WERI-Rb-1 (cell line): ENCODE measurements around the gene DPEP3.

Source experiments
- DNase-seq: peaks from one replicate; pipeline ENCODE4 v3.0.0-alpha.2; 2020
- H3K27ac ChIP-seq: fragments of 250-450 bp; sonication (Bioruptor Pico); 2 replicates; pipeline ENCODE4 v1.5.1; 2020; ENCODE audit warnings: mild to moderate bottlenecking, moderate library complexity
- H3K27me3 ChIP-seq: fragments of 250-450 bp; sonication (Bioruptor Pico); 2 replicates; pipeline ENCODE4 v1.5.1; 2021; ENCODE audit warnings: mild to moderate bottlenecking, low read depth, moderate library complexity; ENCODE audit not compliant: insufficient read depth, severe bottlenecking
- H3K36me3 ChIP-seq: fragments of 250-450 bp; sonication (Bioruptor Pico); 2 replicates; pipeline ENCODE4 v1.5.1; 2020; ENCODE audit warnings: mild to moderate bottlenecking, moderate library complexity
- H3K4me3 ChIP-seq: 2 replicates; pipeline ENCODE4 v1.5.1; 2011; ENCODE audit warnings: low read depth, mild to moderate bottlenecking, control low read depth, low read length
- H3K9me3 ChIP-seq: fragments of 250-450 bp; sonication (Bioruptor Pico); 2 replicates; pipeline ENCODE4 v1.5.1; 2021; ENCODE audit warnings: mild to moderate bottlenecking, moderate library complexity; ENCODE audit not compliant: severe bottlenecking
- TF ChIP-seq, protein P1 (sequence below): IDR thresholded peaks from 2 replicates; pipeline ENCODE4 v1.5.1; 2011; ENCODE audit warnings: low read depth, mild to moderate bottlenecking, control low read depth, inconsistent platforms, low read length

The DPEP3 gene

DNA sequence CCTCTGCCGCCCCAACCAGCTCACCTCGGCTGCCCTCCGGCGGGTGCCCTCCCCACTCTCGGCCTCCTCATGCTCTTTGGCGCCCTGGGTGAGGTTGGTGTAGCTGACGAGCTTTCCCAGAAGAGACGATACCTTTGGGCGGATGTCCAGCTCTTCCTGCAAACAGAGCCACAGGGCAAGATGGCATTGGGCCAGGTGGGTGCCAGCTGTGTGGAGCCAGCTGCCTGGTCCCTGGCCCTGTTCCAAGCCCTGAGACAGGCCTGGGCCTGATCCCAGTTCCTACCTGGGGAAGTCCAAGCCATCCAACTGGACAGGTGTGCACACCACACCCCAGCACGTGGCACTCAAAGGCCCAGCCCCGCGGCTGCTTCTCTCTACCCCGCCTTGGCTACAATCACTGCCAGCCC, 18.7 kb downstream of the DPEP3 start:
- TF ChIP-seq, protein P1, sequence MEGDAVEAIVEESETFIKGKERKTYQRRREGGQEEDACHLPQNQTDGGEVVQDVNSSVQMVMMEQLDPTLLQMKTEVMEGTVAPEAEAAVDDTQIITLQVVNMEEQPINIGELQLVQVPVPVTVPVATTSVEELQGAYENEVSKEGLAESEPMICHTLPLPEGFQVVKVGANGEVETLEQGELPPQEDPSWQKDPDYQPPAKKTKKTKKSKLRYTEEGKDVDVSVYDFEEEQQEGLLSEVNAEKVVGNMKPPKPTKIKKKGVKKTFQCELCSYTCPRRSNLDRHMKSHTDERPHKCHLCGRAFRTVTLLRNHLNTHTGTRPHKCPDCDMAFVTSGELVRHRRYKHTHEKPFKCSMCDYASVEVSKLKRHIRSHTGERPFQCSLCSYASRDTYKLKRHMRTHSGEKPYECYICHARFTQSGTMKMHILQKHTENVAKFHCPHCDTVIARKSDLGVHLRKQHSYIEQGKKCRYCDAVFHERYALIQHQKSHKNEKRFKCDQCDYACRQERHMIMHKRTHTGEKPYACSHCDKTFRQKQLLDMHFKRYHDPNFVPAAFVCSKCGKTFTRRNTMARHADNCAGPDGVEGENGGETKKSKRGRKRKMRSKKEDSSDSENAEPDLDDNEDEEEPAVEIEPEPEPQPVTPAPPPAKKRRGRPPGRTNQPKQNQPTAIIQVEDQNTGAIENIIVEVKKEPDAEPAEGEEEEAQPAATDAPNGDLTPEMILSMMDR, result no peak
- peaks cover 4% of the 10 kb centered on the region for H3K36me3 ChIP-seq
- DNase-seq, result no peak
- H3K27me3 ChIP-seq, result no peaks in the 10 kb centered on the region
- no peak overlapping the region for H3K27ac ChIP-seq
- H3K9me3 ChIP-seq, result no peaks in the 10 kb centered on the region
- no peak overlapping the region for H3K4me3 ChIP-seq

DNA sequence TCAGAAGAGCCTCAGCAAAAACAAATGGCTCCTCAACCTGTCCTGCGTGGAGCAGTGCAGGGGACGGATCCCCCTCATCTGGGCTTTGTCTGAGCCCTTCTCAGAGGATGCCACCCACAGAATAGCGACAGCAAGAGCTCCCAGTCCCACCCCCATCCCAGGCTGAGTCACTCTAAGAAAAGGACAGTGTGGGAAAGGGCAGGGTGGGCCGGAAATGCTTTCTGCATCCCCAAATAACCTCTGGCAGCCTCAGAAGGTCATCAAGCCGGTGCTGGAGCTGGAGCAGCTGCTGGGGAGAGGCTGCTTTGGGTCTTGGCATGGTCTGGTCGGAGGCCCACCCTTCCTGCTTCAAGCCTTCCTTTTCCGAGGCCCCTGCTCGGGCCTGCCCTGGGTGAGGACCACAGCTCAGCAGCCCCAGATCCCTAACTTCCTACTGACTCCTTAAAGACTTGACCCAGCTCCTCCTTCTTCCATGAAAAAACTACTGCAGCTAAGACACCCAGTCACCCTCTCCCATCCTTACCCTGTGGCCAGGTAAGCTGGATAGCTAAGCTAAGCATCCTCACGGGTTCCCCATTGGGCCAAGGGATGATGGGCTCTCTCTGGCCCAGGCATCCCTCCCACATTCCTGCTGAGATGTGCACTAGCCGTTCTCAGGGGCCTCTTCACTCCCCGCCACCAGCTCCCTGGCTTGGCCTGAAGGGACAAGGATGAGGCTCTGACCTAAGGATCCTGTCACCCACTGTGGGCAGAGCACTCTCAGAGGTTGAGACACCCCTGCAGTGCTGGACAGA, 20.6 kb downstream of the DPEP3 start:
- H3K4me3 ChIP-seq, result no peak overlapping the region
- TF ChIP-seq, protein P1, result no peak
- no peaks in the 10 kb centered on the region for H3K9me3 ChIP-seq
- H3K27ac ChIP-seq, result no peak overlapping the region
- DNase-seq, result no peak
- H3K27me3 ChIP-seq, result no peaks in the 10 kb centered on the region
- peaks cover 4% of the 10 kb centered on the region; the same call in 1 of the 2 replicates for H3K36me3 ChIP-seq

DNA sequence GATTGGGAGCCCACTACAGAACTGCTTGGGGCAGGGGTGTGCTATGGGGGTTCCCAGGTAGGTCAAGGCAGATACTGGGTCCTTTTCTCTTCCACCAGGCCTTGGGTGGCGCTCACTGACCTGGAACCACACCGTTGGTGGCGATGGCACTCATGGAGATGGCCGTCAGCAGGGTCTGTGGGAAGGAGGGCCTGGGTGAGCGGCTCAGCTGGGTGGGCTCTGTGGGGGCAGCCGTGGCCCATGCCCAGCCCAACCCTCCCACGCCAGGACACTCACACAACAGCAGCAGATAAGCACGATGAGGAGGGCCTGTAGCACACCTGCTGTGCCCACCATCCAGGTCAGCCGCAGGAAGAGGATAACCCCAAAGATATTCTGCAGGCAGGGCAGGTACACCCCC, 22.7 kb downstream of the DPEP3 start:
- no peak for DNase-seq
- H3K4me3 ChIP-seq, result no peak overlapping the region
- H3K9me3 ChIP-seq, result no peaks in the 10 kb centered on the region
- TF ChIP-seq, protein P1, result no peak
- H3K27me3 ChIP-seq, result no peaks in the 10 kb centered on the region
- no peak overlapping the region for H3K27ac ChIP-seq
- H3K36me3 ChIP-seq, result peaks cover 6% of the 10 kb centered on the region; the same call in 1 of the 2 replicates

DNA sequence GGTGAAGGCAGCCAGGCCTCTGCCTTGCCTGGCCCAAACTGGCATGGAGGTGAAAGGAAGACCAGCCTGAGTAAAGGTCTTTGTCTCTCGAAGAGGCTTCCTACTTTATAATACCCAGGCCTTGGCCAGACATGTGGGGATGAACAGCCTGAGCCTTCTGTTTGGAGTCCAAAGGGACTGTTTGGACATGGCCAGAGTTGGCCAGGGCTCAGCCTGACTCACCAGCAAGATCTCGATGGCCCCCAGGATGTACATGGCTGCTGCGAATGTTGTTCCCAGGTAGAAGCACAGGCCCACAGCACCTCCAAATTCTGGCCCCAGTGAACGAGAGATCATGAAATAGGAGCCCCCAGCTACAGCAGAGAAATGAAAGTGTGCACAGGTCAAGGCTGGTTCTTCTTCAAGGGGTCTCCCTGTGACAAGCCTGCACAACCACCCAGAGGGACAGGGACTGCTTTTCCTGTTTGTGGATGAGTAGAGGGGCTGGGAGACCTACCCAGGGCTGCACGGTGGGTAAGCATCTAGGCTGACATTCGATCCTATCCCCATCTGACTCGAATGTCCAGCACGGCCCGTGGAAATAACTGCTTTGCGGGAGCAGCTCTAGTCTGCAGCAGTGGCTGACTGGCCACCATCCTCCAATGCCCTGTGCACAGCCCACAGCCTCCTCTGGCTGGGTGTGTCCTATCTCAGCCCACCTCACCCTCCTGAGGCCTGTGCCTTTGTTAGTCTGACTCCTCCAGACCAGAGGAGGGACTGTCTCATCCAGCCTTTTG, 25.7 kb downstream of the DPEP3 start:
- DNase-seq, result no peak
- TF ChIP-seq, protein P1, result no peak
- Histone ChIP-seq H3K27me3 (no peaks in the 10 kb centered on the region), H3K27ac (no peak overlapping the region), H3K36me3 (peaks cover 2% of the 10 kb centered on the region; the same call in 1 of the 2 replicates), H3K4me3 (no peak overlapping the region), H3K9me3 (no peaks in the 10 kb centered on the region)

DNA sequence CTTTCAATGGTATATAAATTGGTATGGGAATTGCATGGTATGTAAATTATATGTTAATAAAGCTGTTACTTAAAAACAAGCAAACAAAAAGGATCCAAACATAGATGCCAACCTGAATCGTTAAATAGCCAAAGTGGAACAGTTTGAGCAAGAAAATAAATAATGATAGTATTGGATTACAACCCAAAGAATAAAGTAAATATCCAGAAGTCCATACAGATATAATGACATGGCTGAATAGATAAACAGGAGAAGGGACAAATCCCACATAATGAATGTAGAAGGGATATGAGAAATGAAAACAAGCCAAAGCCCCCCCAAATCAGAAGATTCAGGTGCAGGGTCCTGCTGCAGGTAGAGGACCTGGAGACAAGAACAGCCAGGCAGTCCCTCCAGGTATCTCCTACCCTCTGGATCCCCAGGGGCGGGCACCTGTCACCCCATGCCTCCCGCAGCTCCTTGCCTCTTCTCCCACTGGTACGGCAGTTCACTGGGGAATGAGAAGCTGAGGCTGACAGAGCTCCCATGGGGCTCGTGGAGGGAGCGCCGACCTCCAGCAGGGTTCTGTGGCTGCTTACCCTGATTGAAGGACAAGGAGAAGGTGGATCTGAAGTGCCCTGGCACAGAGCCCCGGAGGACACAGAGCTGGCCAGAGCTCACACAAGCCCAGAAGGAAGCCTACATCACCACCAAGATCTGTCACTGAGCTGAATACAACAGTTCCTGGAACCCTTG, 26.5 kb downstream of the DPEP3 start:
- Histone ChIP-seq H3K4me3 (no peak overlapping the region), H3K9me3 (no peaks in the 10 kb centered on the region), H3K27ac (no peak overlapping the region), H3K27me3 (no peaks in the 10 kb centered on the region), H3K36me3 (peaks cover 2% of the 10 kb centered on the region; the same call in 1 of the 2 replicates)
- TF ChIP-seq, protein P1, result no peak
- no peak for DNase-seq
